ENCODE results near the gene MYOZ2. TPM values are rescaled to one million over a fixed set of nuclear protein-coding genes. Genes with fewer than 3 reads are reported as not detected.

MYOZ2 gene
- total RNA-seq, 1 experiment from 2014 or later = not detected

DNA sequence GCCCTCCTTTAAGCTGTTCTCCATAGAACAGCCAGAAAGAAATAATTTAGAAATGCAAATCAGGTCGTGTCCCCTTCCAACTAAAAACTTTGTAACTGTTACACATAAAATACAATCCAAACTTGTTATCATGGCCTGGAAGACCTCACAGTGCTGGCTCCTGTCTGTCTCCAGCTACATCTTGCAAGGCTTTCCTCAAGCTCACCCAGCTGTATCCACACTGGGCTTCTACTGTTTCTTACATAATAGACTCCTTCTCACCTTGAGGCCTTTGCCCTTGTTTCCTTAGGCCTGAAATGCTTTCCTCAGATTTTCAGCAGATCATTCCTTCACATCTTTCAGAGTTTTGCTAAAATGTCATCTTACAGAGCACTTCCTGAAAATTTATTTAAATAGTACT, 43.4 kb downstream of the MYOZ2 start:
- DNase-seq (ENCODE audit: low spot score) = no peak
- in situ Hi-C loops (cut with HindIII; ENCODE audit: low sequenced_read_pairs) = no loop called here

GRCh38 chr4:119184128-119184527, 48.5 kb downstream of the MYOZ2 start:
- DNase-seq (ENCODE audit: low spot score) = no peak
- in situ Hi-C loops (cut with HindIII; ENCODE audit: low sequenced_read_pairs) = no loop called here

GRCh38 chr4:119189638-119190037, 54.0 kb downstream of the MYOZ2 start:
- no peak for DNase-seq (ENCODE audit: low spot score)
- in situ Hi-C loops (cut with HindIII; ENCODE audit: low sequenced_read_pairs) = no loop called here

DNA sequence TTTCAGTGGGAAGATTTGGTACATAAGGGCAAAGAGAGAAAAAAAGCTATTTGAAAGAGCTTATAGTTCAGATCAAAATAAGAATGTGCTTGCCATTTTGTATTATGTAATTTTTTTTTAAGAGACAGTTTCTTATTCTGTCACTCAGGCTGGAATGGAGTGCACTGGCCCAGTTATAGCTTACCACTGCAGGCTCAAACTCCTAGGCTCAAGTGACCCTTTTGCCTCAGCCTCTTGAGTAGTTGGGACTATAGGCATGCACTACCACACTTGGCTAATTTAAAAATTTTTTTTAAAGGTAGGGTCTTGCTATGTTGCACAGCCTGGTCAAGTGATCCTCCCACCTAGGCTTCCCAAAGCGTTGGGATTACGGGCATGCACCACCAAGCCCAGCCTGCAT, 54.7 kb downstream of the MYOZ2 start:
- in situ Hi-C loops (cut with HindIII; ENCODE audit: low sequenced_read_pairs) = no loop called here

DNA sequence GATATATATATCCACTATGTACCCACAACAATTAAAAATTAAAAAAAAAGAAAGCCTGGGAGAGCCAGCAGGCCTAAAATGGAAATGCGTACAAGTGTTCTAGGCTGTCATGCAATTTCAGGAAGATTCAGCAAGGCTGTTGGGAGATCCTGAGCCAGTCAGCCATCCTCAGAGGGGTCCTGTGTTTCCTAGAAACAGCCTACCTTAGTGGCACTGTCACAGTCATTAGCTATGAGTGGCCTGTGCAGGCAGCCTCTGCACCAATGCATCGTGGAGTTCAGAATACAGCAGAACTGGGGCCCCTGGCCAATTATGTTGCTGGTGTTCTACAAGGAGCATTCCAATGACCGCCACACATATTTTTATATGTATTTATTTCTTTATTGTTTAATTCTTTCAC, 55.9 kb downstream of the MYOZ2 start:
- in situ Hi-C loops (cut with HindIII; ENCODE audit: low sequenced_read_pairs) = no loop called here
- DNase-seq (ENCODE audit: low spot score) = no peak

More for the DNA sequence above, 54.7 kb downstream of the MYOZ2 start:
- no peak for DNase-seq (ENCODE audit: low spot score)

- DNase-seq (ENCODE audit: low spot score) = no peak
- in situ Hi-C loops (cut with HindIII; ENCODE audit: low sequenced_read_pairs) = no loop called here
Measured at GRCh38 chr4:119197772-119198212, 62.2 kb downstream of the MYOZ2 start.

DNA sequence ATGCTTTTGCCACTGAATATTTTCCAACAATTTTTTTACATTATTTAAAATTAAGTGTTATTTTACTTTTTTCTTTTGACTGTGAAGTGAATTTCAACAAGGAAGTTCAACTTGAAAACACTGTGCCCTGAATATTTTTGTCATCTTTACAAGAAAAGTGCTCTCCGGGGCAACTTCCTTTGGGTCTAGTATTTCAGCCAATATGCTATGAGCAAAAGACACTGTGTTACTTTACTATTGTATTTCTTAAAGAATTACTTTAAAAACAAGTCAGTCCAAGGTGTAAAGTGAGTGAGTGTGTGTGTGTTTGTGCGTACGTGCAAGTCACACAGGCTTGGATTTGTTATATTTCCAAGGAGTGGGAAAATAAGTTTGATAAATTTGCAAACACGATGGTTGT, 69.3 kb downstream of the MYOZ2 start:
- in situ Hi-C loops (cut with HindIII; ENCODE audit: low sequenced_read_pairs) = no loop called here
- DNase-seq (ENCODE audit: low spot score) = peak; percentile 8

DNA sequence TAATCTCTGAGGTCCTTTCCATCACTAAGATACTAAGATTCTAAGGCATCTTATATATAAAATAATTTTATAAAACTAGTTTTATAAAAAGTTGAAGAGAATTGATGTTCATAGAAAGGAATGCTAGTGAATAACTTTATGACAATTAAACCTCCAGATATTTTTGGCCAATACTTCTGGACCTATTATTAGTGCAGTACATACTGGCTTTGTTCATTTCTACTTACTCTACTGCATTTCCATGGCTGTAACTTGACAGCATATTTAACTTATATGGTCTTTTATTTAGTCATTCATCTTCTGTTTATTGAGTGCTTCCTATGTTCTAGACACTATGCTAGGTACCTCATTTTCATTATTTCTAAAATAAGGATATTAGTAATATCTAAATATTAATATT, 70.1 kb downstream of the MYOZ2 start:
- DNase-seq (ENCODE audit: low spot score) = no peak
- in situ Hi-C loops (cut with HindIII; ENCODE audit: low sequenced_read_pairs) = no loop called here

DNA sequence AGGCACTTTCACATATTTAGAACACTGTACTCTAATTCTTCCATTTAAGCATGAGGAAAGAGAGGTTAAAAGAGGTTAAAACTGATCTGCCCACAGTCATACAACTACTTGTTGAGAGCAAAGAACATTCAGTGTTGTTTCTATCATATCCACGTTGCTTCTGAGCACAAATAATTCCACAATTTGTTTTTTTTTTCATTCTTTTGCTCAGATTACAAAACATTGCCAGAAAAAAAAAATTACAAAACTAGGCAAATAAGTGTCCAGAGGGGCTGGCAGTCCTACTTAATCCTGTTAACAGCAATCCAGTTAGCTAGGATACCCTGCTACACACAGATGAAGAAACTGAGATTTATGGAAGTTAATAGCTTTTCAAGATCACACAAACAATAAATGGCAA, 70.5 kb downstream of the MYOZ2 start:
- no peak for DNase-seq (ENCODE audit: low spot score)
- in situ Hi-C loops (cut with HindIII; ENCODE audit: low sequenced_read_pairs) = no loop called here

DNA sequence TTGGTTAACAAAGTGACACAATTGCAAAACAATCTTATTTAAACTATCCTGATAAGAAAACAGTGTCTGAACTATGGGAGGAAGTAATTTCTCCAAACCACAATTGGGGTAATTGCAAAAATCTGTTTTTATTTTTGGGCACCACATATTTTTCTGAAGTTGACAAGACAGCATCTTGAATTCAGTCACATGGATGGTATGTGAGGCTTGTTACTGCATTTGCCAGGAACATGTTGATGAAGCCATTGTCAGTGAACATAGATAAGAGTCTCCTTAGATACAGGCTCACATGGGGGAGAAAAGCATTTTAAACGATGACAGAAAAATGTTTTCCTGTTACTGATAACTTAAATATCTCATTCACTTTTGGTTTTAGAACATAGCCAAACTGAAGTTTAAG, 71.4 kb downstream of the MYOZ2 start:
- in situ Hi-C loops (cut with HindIII; ENCODE audit: low sequenced_read_pairs) = no loop called here
- DNase-seq (ENCODE audit: low spot score) = no peak

DNA sequence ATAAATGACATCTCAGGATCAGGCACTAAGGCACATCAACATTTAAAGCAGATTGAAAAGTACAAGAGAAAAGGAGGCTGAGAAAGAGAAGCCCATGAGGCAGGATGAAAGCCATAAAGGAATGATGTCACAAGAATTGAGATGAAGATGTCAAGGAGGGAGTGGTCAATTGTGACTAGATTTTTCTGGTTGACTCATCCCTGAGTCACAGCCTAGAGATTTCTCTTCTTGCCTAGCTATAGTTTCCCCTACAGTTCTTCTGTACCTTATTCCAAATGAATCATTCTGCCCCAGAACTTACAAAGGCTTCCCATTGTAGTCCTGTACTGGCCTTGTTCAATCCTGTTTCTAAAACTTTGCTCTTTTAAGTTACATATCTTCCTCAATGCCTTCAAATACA, 73.4 kb downstream of the MYOZ2 start:
- in situ Hi-C loops (cut with HindIII; ENCODE audit: low sequenced_read_pairs) = no loop called here
- no peak for DNase-seq (ENCODE audit: low spot score)

- in situ Hi-C loops (cut with HindIII; ENCODE audit: low sequenced_read_pairs) = no loop called here
Measured at GRCh38 chr4:119209586-119209985, 74.0 kb downstream of the MYOZ2 start.

GRCh38 chr4:119210775-119211174, 75.1 kb downstream of the MYOZ2 start:
- in situ Hi-C loops (cut with HindIII; ENCODE audit: low sequenced_read_pairs) = no loop called here
- no peak for DNase-seq (ENCODE audit: low spot score)

More at GRCh38 chr4:119209586-119209985, 74.0 kb downstream of the MYOZ2 start:
- no peak for DNase-seq (ENCODE audit: low spot score)

DNA sequence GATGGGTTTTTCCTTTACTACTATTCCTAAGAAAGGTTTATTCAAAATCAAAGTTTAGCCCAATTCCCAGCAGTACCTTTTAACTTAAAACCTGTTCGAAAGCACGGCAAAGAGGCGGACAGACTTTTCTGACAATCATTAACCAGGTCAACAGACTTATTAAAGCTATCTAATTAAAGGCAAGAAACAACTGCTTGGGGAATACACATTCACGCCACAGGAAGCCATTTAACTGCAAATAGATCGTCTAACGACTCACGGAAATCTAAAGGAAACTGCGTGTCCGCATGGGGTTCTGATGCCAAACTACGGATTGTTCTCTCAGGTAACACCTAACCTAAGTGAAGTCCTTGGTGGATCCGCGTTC, 76.2 kb downstream of the MYOZ2 start:
- in situ Hi-C loops (cut with HindIII; ENCODE audit: low sequenced_read_pairs) = no loop called here
- no peak for DNase-seq (ENCODE audit: low spot score)

GRCh38 chr4:119212234-119212963, 76.8 kb downstream of the MYOZ2 start, which contains the start of gene USP53:
USP53 (plus strand) TSS chr4:119212713; CDS start chr4:119239760, 27,047 bp downstream.
- DNase-seq (ENCODE audit: low spot score) = peak; percentile 99
- in situ Hi-C loops (cut with HindIII; ENCODE audit: low sequenced_read_pairs) = no loop called here

GRCh38 chr4:119212964-119213606, 77.5 kb downstream of the MYOZ2 start:
- in situ Hi-C loops (cut with HindIII; ENCODE audit: low sequenced_read_pairs) = no loop called here
- peak; percentile 85 for DNase-seq (ENCODE audit: low spot score)

- in situ Hi-C loops (cut with HindIII; ENCODE audit: low sequenced_read_pairs) = no loop called here
Measured at GRCh38 chr4:119218093-119218492, 82.5 kb downstream of the MYOZ2 start.

GRCh38 chr4:119221412-119221811, 85.8 kb downstream of the MYOZ2 start:
- in situ Hi-C loops (cut with HindIII; ENCODE audit: low sequenced_read_pairs) = no loop called here
- DNase-seq (ENCODE audit: low spot score) = no peak

More at GRCh38 chr4:119218093-119218492, 82.5 kb downstream of the MYOZ2 start:
- no peak for DNase-seq (ENCODE audit: low spot score)

DNA sequence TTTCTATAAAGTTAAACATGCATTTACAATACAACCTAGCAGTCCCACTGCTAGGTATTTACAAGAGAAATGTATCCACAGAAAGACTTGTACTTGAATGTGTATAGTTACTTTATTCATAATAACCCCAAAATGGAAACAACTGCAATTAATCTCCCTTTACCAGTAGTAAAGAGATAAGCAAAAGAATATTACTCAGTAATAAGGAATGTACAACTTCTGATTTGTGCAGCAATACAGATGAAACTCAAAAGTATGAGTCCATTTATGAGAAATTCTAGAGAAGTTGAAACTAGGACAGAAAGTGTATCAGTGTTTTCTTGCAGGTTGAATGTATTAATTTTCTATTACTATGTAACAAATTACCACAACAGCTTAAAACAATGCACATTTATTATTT, 92.1 kb downstream of the MYOZ2 start:
- DNase-seq (ENCODE audit: low spot score) = no peak
- in situ Hi-C loops (cut with HindIII; ENCODE audit: low sequenced_read_pairs) = no loop called here

GRCh38 chr4:119228406-119228805, 92.8 kb downstream of the MYOZ2 start:
- no peak for DNase-seq (ENCODE audit: low spot score)
- in situ Hi-C loops (cut with HindIII; ENCODE audit: low sequenced_read_pairs) = no loop called here

Data from G401 (cell line).